ENCODE data around the gene SAMD14. TPM values are rescaled to one million over a fixed set of nuclear protein-coding genes. Genes with fewer than 3 reads are reported as not detected.

The SAMD14 gene
- total and polyA plus RNA-seq, 10 of the 15 experiments (the other 5 are each of a cell fraction or from before 2014, with no cell fraction given), result 0.06 to 1.7 (median 0.25) TPM; not detected in 3

DNA sequence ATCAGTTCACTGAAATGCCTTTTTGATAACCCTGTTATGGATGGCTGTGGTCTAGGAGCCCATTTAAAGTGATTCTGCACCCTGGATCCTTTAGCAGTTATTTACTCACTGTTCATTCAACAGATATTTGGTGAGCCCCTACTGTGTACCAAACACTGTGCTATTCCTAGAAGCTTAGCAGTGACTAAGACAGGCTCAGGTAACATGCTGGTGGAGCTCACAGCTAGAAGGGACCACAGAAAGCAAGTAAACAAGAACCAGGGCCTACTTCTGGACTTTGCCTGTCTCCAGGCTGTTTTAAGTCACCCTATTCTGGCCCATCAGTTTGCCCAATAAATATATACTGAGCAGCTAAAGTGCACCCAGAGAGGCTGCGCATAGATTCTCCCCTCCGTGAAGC lies 63.0 kb downstream of the SAMD14 start (continued):
- TF ChIP-seq KAT2A (conservative IDR thresholded peaks at IDR 0.05; ENCODE audit: control insufficient read depth, low read depth, low read length), result no peak
- TF ChIP-seq SMC3 (IDR thresholded peaks at IDR 0.05; ENCODE audit: borderline replicate concordance, low read length), result no peak
- TF ChIP-seq HDAC2 (IDR thresholded peaks at IDR 0.05), result no peak
- no peak for TF ChIP-seq MEF2A (IDR thresholded peaks at IDR 0.05; ENCODE audit: insufficient read depth, low read depth, low read length)
- TF ChIP-seq, protein P1, sequence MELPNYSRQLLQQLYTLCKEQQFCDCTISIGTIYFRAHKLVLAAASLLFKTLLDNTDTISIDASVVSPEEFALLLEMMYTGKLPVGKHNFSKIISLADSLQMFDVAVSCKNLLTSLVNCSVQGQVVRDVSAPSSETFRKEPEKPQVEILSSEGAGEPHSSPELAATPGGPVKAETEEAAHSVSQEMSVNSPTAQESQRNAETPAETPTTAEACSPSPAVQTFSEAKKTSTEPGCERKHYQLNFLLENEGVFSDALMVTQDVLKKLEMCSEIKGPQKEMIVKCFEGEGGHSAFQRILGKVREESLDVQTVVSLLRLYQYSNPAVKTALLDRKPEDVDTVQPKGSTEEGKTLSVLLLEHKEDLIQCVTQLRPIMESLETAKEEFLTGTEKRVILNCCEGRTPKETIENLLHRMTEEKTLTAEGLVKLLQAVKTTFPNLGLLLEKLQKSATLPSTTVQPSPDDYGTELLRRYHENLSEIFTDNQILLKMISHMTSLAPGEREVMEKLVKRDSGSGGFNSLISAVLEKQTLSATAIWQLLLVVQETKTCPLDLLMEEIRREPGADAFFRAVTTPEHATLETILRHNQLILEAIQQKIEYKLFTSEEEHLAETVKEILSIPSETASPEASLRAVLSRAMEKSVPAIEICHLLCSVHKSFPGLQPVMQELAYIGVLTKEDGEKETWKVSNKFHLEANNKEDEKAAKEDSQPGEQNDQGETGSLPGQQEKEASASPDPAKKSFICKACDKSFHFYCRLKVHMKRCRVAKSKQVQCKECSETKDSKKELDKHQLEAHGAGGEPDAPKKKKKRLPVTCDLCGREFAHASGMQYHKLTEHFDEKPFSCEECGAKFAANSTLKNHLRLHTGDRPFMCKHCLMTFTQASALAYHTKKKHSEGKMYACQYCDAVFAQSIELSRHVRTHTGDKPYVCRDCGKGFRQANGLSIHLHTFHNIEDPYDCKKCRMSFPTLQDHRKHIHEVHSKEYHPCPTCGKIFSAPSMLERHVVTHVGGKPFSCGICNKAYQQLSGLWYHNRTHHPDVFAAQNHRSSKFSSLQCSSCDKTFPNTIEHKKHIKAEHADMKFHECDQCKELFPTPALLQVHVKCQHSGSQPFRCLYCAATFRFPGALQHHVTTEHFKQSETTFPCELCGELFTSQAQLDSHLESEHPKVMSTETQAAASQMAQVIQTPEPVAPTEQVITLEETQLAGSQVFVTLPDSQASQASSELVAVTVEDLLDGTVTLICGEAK (IDR thresholded peaks at IDR 0.05; ENCODE audit: borderline replicate concordance), result no peak
- TF ChIP-seq CREB1 (IDR thresholded peaks at IDR 0.05; ENCODE audit: low read depth), result no peak

DNA sequence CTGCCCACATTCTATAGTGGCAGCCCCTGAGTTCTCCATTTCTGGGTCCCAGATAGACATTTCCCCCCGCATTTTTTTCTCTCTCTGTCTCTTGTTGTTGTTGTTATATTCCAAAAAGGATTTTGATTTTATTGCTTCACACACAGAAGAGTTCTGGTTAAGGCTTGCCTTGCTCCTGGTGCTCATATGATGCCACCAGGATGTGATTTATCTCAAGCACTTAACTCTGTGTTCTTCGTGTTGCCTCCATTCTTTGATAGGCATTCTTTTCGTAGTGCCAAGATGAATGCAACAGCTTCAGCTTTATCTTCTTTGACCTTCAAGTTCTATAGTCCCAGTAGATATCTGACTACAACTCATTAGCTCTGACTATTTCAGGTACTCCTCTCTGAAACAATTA lies 64.9 kb downstream of the SAMD14 start:
- in situ Hi-C loops (cut with MboI) (no loop called here), intact Hi-C loops (cut with micrococcal nuclease; ENCODE audit: unreplicated experiment) (no loop called here)
- ATAC-seq (no peak), FAIRE-seq (no peak), DNase-seq (ENCODE audit: low read depth, low spot score) (no peak)
- Histone ChIP-seq H4K20me1 (ENCODE audit: control insufficient read depth, insufficient read depth) (no peaks in the 10 kb centered on the region; the same call in 1 of the 2 replicates), H3K27ac (ENCODE audit: control insufficient read depth, insufficient read depth) (no peak overlapping the region), H3K4me3 (no peak overlapping the region), H3K4me1 (ENCODE audit: control insufficient read depth, insufficient read depth, low read length) (peaks cover 5% of the 10 kb centered on the region; the same call in 1 of the 2 replicates), H3K9ac (ENCODE audit: control insufficient read depth, insufficient read depth, low read length) (no peak overlapping the region), H3K4me2 (ENCODE audit: control insufficient read depth, insufficient read depth) (no peak overlapping the region), H3K27me3 (replicated peaks in 1 of 2; ENCODE audit: control insufficient read depth in 2 of 2, insufficient read depth in 2 of 2, low read length in 1 of 2) (no peaks in the 10 kb centered on the region), H3K36me3 (ENCODE audit: control insufficient read depth in 2 of 2, insufficient read depth in 2 of 2, low read length in 1 of 2) (no peaks in the 10 kb centered on the region; a peak in 1 of 4 replicates), H3K9me3 (replicated peaks; ENCODE audit: control insufficient read depth, insufficient read depth, low read length) (no peaks in the 10 kb centered on the region), H3K79me2 (ENCODE audit: control insufficient read depth, insufficient read depth, low read length) (no peaks in the 10 kb centered on the region), H2AFZ (ENCODE audit: control insufficient read depth, low read depth, low read length) (no peak overlapping the region)
- ChIA-PET RAD21 (ENCODE audit: unreplicated experiment) (no interaction called here), POLR2A (no interaction called here), SMC1A (ENCODE audit: uncharacterized antibody, unreplicated experiment) (no interaction called here), CTCF (interaction anchor here (0.6 to 0.9 kb wide), 2 partner anchors 29 to 557 kb away, joined by 3 read pairs; no protein-coding TSS in a partner anchor)
- no TSS peak for BruUV-seq (replicated peaks)
- 68% methylated on average over 3 of the region's 3 CpGs for WGBS (ENCODE audit: insufficient coverage, insufficient replicate concordance, low lambda C conversion rate, missing lambda C conversion rate)
- TF ChIP-seq, protein P2, sequence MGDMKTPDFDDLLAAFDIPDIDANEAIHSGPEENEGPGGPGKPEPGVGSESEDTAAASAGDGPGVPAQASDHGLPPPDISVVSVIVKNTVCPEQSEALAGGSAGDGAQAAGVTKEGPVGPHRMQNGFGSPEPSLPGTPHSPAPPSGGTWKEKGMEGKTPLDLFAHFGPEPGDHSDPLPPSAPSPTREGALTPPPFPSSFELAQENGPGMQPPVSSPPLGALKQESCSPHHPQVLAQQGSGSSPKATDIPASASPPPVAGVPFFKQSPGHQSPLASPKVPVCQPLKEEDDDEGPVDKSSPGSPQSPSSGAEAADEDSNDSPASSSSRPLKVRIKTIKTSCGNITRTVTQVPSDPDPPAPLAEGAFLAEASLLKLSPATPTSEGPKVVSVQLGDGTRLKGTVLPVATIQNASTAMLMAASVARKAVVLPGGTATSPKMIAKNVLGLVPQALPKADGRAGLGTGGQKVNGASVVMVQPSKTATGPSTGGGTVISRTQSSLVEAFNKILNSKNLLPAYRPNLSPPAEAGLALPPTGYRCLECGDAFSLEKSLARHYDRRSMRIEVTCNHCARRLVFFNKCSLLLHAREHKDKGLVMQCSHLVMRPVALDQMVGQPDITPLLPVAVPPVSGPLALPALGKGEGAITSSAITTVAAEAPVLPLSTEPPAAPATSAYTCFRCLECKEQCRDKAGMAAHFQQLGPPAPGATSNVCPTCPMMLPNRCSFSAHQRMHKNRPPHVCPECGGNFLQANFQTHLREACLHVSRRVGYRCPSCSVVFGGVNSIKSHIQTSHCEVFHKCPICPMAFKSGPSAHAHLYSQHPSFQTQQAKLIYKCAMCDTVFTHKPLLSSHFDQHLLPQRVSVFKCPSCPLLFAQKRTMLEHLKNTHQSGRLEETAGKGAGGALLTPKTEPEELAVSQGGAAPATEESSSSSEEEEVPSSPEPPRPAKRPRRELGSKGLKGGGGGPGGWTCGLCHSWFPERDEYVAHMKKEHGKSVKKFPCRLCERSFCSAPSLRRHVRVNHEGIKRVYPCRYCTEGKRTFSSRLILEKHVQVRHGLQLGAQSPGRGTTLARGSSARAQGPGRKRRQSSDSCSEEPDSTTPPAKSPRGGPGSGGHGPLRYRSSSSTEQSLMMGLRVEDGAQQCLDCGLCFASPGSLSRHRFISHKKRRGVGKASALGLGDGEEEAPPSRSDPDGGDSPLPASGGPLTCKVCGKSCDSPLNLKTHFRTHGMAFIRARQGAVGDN (IDR thresholded peaks at IDR 0.05), result no peak
- no peak for TF ChIP-seq TCF12 (IDR thresholded peaks at IDR 0.05; ENCODE audit: low read depth, low read length)
- no peak for TF ChIP-seq CREB1 (IDR thresholded peaks at IDR 0.05; ENCODE audit: low read depth)
- TF ChIP-seq, protein P3, sequence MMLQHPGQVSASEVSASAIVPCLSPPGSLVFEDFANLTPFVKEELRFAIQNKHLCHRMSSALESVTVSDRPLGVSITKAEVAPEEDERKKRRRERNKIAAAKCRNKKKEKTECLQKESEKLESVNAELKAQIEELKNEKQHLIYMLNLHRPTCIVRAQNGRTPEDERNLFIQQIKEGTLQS (IDR thresholded peaks at IDR 0.05; ENCODE audit: borderline replicate concordance, extremely low read depth, low read depth, low read length), result no peak
- TF ChIP-seq, protein P4, sequence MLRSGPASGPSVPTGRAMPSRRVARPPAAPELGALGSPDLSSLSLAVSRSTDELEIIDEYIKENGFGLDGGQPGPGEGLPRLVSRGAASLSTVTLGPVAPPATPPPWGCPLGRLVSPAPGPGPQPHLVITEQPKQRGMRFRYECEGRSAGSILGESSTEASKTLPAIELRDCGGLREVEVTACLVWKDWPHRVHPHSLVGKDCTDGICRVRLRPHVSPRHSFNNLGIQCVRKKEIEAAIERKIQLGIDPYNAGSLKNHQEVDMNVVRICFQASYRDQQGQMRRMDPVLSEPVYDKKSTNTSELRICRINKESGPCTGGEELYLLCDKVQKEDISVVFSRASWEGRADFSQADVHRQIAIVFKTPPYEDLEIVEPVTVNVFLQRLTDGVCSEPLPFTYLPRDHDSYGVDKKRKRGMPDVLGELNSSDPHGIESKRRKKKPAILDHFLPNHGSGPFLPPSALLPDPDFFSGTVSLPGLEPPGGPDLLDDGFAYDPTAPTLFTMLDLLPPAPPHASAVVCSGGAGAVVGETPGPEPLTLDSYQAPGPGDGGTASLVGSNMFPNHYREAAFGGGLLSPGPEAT (IDR thresholded peaks at IDR 0.05; ENCODE audit: low read depth), result no peak

All from GM12878 (cell line).